Astrocyte of the hippocampus (primary cell): ENCODE measurements around the gene ADGRG4.
"Not testable (repeated sequence)": the region's sequence is repeated elsewhere in the genome, so short reads cannot be mapped to it uniquely, and the experiment has no call there.

Experiments
- DNase-seq: peaks from one replicate; pipeline ENCODE4 v3.0.0; 2011; ENCODE audit warnings: low read depth, low spot score

The ADGRG4 gene, protein sequence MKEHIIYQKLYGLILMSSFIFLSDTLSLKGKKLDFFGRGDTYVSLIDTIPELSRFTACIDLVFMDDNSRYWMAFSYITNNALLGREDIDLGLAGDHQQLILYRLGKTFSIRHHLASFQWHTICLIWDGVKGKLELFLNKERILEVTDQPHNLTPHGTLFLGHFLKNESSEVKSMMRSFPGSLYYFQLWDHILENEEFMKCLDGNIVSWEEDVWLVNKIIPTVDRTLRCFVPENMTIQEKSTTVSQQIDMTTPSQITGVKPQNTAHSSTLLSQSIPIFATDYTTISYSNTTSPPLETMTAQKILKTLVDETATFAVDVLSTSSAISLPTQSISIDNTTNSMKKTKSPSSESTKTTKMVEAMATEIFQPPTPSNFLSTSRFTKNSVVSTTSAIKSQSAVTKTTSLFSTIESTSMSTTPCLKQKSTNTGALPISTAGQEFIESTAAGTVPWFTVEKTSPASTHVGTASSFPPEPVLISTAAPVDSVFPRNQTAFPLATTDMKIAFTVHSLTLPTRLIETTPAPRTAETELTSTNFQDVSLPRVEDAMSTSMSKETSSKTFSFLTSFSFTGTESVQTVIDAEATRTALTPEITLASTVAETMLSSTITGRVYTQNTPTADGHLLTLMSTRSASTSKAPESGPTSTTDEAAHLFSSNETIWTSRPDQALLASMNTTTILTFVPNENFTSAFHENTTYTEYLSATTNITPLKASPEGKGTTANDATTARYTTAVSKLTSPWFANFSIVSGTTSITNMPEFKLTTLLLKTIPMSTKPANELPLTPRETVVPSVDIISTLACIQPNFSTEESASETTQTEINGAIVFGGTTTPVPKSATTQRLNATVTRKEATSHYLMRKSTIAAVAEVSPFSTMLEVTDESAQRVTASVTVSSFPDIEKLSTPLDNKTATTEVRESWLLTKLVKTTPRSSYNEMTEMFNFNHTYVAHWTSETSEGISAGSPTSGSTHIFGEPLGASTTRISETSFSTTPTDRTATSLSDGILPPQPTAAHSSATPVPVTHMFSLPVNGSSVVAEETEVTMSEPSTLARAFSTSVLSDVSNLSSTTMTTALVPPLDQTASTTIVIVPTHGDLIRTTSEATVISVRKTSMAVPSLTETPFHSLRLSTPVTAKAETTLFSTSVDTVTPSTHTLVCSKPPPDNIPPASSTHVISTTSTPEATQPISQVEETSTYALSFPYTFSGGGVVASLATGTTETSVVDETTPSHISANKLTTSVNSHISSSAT (N-terminal part only)

DNA sequence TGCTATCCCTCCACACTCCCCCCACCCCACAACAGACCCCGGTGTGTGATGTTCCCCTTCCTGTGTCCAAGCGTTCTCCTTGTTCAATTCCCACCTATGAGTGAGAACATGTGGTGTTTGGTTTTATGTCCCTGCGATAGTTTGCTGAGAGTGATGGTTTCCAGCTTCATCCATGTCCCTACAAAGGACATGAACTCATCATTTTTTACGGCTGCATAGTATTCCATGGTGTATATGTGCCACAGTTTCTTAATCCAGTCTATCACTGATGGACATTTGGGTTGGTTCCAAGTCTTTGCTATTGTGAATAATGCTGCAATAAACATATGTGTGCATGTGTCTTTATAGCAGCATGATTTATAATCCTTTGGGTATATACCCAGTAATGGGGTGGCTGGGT, at the start of gene ADGRG4:
ADGRG4 (plus strand) TSS at position 243 of the 400 bp plus-strand sequence. CDS start 7,815 bp downstream, outside the sequence.
- not testable (repeated sequence) for DNase-seq

DNA sequence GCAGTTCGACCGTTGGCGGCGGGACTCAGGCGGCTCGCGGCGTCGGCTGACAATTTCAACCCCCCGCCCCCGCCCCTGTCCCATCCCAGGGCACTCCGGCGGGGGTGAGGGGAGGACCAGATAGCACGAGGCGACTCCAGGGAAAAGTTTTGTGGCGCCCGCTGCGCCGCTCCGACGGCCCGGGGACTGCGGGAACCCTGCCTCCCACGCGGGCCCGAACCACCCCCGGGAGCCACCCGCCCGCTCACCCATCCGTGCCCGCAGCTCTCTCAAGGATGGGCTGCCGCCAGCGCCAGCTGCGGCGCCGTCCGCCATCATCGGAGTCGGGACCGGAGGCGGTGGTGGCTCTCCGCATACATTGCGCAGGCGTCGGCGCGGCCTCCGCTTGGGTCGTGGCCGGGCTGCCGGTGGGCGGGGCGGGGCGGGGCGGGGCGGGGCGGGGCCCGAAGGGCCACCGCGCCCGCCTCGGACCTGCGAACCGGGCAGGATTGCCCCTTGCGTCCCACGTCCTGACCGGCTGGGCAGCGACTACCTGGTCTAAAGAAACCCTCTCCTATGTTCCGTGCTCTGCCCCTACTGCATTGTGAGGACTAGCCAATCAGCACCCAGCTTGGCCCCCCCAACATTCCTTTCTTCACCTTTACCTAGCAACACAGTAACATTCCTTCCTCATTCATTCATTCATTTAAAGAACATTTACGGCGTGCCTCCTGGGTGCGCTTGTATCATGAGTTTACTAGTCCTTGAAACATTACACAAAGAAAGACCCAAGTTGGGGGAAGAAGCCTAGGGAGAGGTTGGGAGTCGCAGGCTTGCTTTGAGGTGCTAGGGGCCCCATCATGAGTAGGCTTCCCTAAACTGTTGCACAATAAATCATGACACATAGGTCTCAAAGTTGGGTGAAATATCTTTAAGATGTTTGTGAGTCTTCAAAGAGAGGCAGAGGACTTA, 49.4 kb upstream of the ADGRG4 start, which contains the start of gene MAP7D3:
MAP7D3 (minus strand) TSS at position 360 of the 951 bp plus-strand sequence; CDS start at position 318, 42 bp downstream.
- DNase-seq = peak; percentile 71

DNA sequence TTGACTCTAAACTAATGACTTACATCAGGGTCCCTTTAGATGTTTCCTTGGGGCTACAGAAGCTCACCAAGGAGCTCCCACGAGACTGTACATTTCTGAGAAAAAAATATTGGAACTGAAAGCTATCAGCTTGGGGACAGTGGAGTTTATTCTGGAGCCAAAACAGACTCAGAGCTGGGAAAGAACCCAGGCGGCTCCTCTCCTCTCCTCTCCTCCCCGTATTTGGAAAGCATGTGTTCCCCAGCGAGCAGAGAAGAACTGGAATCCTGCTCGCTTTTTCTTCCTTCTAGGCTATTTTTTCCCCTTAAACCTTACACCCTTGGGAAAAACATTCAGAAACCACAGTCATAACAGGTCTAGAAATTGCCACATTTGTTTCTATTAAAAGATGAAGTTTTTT, 45.2 kb upstream of the ADGRG4 start:
- DNase-seq = no peak

DNA sequence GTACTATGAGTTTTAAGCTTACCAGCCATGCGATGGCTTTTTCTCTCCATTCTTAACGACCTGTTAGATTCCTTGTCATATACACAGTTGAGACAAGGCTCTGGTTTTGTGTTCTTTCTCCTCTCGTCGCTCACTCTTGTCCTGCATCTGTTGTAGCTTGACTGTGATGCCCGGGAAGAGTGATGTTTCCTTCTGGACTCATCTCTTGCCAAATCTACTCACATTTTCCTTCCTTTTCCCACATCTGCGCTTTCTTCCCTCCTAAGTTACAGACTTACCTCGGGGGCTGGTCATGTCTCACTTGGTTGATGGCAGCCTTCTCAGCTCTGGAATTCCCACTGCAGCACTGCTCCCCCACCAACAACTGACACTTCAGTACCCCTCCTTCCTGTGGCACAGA, 44.7 kb upstream of the ADGRG4 start:
- no peak for DNase-seq

DNA sequence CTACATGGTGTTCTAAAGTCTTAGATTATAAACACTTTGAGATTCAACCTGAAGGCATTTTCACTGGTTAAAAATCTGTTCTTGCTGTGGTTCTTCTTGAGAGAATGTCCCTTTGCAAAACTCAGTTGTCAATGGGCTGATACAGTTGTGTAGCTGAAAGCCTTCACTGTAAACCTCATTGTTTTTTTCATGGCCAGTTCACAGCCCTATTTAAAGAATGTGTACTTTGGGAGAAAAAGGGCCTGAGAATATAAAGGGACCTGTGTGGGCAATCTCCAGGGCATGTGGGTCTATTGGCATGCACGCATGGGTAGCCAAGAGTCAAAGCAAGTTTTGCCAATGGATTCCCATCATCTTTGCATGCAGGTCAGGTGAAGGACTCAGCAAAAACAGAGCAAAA, 41.8 kb upstream of the ADGRG4 start:
- DNase-seq = no peak

DNA sequence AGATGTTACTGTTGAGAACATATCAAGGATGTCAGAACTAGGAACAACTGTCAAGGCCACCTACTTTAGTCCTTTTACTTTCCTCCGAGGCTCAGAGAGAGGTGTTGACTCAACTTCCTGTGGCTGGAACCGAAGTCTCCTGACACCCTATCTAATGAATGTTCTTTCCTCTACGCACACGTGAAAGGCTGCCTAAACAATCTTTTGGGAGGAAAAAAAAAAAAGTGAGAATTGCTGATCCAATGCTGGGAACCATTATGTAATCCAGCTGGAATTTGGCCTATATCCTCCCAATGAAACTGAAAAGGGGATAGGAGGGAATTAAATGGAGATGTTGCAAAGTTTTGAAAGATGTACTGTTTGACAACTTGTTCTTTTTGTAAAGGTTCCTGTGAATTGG, 41.2 kb upstream of the ADGRG4 start:
- DNase-seq = peak; percentile 41

DNA sequence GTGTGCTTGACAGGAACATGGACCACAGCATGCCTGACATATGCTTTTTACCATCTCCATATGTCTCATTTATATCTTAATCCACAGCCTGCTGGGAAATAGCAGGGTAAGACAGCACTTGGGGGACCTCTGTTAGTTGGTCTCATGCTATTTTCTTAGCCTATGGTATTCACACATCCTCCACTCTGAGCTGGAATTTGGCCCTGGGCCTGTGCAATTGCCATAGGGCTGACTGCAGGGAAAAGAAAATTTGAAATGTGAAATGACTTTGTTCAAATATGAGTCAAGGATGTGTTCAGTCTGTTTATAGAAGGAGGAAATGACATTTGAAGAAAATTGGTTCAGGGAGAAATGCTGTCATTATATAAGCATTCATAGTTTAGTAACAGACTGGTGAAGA, 40.0 kb upstream of the ADGRG4 start:
- DNase-seq = peak; percentile 32

DNA sequence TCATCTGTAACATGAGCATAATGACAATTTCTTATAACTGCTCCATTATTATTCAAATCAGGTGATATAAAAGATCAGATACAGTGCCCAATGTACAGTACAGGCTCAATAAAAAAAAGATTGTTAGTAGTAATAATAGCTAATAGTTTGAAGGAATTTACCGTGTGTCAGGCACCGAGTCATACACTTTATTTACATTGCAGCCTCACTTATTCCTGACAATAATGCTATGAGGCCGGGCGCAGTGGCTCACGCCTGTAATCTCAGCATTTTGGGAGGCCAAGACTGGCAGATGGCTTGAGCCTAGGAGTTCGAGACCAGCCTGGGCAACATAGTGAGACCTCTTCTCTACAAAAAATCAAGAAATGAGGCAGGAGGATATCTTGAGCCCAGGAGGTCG, 39.4 kb upstream of the ADGRG4 start:
- DNase-seq = no peak

DNA sequence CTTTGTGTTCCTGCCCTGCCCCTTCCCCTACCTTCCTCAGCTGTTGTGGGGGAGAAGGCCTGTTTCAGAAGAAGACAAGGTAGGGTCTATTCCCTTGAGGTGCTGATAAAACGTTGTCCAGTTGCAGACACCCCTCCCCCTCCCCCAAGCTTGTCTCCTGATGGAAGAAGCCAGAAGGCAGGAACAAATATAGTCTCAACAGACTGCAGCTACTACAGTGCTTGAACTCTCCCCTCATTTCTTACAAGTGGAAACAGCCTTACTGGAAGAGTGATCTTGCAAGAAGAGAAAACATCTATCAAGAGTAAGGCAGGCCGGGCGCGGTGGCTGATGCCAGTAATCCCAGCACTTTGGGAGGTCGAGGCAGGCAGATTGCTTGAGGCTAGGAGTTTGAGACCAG, 38.5 kb upstream of the ADGRG4 start:
- DNase-seq = no peak

DNA sequence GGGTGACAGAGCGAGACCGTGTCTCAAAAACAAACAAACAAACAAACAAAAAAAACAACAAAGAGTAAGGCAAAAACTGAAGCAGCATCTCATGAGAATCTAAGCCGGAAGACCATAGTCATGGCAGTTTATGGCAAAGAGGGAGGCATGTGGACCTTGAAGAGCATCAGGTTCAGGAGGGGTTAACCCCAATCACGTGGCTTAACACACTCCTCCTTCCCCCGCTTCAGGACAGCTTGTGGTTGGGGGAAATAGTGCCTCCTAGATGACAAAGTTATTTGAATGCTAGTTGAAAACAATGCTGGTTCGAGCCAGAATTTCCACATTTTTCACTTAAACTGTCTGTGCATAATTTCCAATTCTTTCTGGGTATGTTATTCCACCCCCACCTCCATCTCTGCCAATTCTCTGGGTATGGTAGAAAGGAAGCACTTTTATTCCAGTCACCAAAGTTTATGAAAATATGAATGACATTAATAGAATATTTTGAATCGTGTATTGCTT, 37.9 kb upstream of the ADGRG4 start:
- no peak for DNase-seq

DNA sequence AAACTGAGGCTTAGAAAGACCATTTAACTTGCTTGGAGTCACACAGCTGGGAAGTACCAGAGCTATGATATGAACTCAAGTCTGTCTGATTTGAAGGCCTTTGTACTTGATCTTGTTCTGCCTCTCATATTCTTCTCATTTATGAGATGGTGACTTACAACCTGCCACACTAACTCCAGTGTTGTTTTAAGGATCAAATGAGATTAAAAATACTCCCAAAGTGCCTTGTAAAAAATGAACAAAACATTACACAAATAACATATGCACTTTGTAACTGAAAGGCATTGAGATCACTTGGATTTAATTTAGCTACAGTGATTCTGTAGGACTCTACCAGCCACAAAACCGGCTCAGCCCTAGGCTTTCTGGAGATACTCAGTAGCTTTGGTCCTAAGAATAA, 33.9 kb upstream of the ADGRG4 start:
- no peak for DNase-seq

DNA sequence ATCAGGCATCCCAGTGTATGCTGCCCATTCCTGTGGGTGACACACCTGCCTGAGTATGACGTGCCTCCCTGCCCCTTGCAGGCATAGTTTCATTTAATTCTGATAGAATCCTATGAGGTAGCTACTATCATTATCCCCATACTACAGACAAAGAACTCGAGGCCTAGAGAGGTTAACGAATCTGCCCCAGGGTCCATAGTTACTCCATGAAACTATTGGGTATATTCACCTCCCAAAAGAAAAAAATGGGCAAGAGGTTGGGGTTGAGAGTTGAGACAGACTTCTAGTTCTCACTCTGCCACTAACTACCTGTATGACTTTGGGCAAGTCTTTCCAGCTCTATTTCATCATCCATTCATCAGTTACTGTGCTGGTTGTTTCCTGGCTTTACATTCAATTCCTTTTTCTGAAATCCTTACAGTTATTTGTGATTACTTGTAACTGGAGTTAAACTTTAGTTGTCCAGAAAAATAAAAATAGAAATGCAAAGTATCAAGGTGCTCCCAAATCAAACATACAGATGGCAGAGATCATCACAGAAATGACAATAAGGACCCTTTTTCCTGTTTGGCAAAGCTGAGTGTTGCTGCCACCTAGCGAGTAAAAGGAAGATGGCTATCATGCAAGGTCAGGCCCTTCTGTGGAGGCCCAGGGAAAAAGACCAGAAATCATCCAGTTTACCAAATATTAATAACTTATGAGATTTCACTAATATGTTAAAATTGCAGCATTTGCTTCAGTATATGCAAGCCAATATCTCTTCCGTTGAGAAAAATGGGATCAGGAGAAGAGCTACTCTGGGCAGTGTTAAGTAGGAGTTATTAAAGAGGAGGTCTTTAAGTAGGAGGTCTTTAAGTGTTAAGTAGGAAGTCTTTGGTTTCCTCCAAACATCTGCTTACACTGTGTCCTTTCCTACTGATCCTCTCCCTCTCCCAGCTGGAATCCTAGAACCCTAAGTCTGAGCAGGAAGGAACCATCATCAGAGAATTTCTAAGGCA, 32.4 kb upstream of the ADGRG4 start:
- peak; percentile 53 for DNase-seq

DNA sequence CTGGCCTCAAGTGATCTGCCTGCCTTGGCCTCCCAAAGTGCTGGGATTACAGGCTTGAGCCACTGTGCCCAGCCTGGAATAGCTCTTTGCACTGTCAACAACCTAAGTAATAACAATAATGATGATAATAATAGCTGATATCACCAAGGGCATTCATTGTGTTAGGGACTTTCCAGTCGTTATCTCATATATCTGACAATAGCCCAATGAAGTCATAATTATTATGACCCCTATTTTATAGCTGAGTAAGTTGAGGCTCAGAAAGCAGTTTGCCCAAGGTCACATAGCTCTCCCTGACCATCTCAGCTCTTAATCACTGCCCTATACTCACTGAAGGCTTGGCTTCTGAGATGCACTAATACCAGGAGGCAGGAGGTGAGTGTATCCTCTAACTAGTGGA, 30.8 kb upstream of the ADGRG4 start:
- DNase-seq = no peak

DNA sequence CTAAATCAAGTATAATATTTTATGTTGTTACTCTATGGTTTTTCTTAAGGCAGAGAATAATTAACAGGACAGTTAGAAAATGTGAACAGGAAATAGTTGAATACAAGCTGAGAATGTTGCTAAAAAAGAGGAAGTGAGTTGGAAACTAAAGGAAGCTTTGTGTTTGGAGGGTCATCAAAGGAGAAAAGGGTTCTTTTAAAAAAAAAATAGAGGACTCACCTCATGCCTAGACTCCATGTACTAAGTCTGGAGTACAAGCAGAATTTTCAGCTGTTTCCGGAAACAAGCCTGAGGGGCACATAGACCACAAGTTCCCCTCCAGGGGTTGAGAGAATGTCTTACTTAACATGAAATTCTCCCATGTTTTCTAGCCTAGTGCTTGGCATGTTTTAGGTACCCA, 29.5 kb upstream of the ADGRG4 start:
- no peak for DNase-seq

DNA sequence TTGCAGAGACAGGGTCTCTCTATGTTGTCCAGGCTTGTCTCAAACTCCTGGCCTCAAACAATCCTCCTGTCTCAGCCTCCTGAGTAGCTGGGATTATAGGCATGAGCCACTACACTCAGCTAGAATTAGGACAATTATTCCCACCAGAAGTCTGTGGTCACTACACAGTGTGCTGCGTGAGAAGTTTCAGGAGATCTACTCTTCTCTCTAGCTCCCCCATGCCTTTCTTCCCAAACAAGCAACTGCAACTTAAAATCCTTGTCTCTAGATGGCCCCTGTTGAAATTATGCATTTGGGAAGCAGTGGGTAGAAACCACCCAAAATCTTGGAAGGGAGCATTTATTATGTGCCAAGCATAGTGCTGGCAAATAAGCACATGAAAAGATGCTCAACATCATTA, 28.4 kb upstream of the ADGRG4 start:
- no peak for DNase-seq

DNA sequence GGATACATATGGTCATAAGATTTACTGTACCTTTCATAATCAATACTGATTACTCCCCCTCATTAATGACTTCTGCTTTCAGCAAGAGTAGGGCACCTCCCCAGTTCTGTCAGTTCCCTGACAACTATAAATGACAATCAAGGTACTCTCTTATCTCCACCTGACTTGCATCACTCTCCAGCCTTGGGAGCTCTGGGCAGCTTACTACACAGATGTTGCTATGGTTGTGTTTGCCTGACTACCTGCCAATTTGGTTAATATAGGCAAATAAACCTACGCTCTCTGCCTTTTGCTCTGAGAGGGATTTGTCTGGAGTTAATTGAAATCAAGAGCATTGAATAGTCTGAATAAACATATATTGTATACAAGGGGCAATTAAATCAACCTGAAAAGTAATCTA, 26.8 kb upstream of the ADGRG4 start:
- DNase-seq = no peak

DNA sequence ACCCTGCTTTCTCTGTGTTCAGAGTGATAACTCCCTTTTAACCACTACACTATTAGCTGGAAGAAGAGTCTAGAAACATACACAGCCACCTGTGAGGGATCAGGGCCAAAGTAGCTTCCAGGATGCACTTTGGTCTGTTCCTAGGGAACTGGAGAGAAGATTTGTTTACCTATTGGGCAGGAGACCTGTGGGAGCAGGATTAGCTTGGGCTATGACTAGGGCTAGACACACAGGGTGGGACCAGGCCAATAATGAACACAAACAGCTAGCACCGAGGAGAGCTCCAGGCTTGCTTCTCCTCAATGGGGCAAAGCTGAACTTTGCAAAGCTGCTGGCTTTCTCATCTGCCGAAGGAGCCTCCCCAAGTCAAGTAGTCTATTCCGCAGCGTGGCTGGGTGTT, 25.2 kb upstream of the ADGRG4 start:
- no peak for DNase-seq

DNA sequence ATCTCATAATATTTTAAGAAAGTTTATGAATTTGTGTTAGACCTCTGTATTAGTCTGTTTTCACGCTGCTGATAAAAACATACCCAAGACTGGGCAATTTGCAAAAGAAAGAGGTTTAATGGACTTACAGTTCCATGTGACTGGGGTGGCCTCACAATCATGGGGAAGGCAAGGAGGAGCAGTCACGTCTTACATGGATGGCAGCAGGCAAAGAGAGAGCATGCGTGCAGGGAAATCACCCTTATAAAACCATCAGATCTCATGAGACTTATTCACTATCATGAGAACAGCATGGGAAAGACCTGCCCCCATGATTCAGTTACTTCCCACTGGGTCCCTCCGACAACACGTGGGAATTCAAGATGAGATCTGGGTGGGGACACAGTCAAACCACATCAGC, 14.4 kb upstream of the ADGRG4 start:
- DNase-seq = not testable (repeated sequence)

DNA sequence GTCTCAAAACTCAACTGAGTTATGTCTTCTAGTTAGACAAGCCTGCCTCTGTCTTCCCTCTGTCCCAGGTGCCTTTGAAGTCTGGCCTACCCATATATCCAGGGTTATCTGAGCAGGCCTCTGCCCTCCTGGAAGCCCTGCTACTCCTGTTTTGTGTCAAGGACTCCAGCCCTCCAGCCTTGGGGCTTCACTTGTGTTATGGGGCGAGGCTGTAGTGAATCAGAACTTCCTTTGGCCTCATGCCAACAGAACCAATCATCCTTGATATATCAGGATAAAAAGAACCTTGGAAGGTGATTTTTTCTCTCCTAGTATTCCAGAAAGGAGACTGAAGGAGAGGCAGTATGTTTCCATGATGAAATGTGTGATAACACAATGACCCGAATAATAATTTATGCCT, 8.9 kb upstream of the ADGRG4 start:
- no peak for DNase-seq
